CD14-positive monocyte (primary cell): ENCODE data around the gene MT1G. TPM values are rescaled to one million over a fixed set of nuclear protein-coding genes. Genes with fewer than 3 reads are reported as not detected.

Source experiments
- DNase-seq, 3 donors: peaks; one replicate each; pipeline ENCODE4 v3.0.0-alpha.2; 2011 to 2022
- H2AFZ ChIP-seq: 2 replicates; pipeline ENCODE4 v1.6.0; 2012; ENCODE audit warnings: mild to moderate bottlenecking, low read depth, low read length, inconsistent platforms; ENCODE audit not compliant: insufficient read depth, poor library complexity, severe bottlenecking
- H3K27ac ChIP-seq, 2 donors: 1 replicate in 1 of 2; 2 replicates in 1 of 2; pipeline ENCODE4 v1.5.1; 2012 to 2013; ENCODE audit warnings: low read length in 2 of 2, control low read depth in 1 of 2, inconsistent platforms in 1 of 2, low read depth in 1 of 2, mild to moderate bottlenecking in 1 of 2
- H3K27me3 ChIP-seq, 2 donors: one replicate each; pipeline versions ENCODE4 v1.6.0 to v1.6.1; 2011 to 2013; ENCODE audit warnings: low read length in 2 of 2; ENCODE audit not compliant: control insufficient read depth in 2 of 2, insufficient read depth in 2 of 2
- H3K36me3 ChIP-seq, 2 donors: replicated peaks in 1 of 2; 1 replicate in 1 of 2; 2 replicates in 1 of 2; pipeline versions ENCODE4 v1.5.1 to v1.6.1; 2012 to 2013; ENCODE audit warnings: low read length in 2 of 2, control low read depth in 1 of 2, inconsistent platforms in 1 of 2, mild to moderate bottlenecking in 1 of 2; ENCODE audit not compliant: insufficient read depth in 2 of 2, control insufficient read depth in 1 of 2
- H3K4me1 ChIP-seq, 2 donors: 1 replicate in 1 of 2; 2 replicates in 1 of 2; pipeline versions ENCODE4 v1.5.1 to v1.6.1; 2012 to 2013; ENCODE audit warnings: low read length in 2 of 2, control low read depth in 1 of 2, inconsistent platforms in 1 of 2, mild to moderate bottlenecking in 1 of 2, moderate library complexity in 1 of 2; ENCODE audit not compliant: insufficient read depth in 2 of 2, control insufficient read depth in 1 of 2
- H3K4me2 ChIP-seq: replicated peaks from 2 replicates; pipeline ENCODE3; 2012; ENCODE audit warnings: low read length, moderate library complexity, mild to moderate bottlenecking; ENCODE audit not compliant: poor library complexity, severe bottlenecking; ENCODE audit errors: extremely low read depth
- H3K4me3 ChIP-seq, 3 experiments: fragments of 200-600 bp in 1 of 3; sonication (generic) in 1 of 3; replicated peaks in 1 of 3; 1 replicate in 2 of 3; 2 replicates in 1 of 3; pipeline ENCODE4 v1.5.1; 2011 to 2013; ENCODE audit warnings: low read length in 3 of 3, mild to moderate bottlenecking in 3 of 3, control low read depth in 2 of 3, low read depth in 2 of 3, inconsistent platforms in 1 of 3, moderate library complexity in 1 of 3
- H3K79me2 ChIP-seq: 2 replicates; pipeline ENCODE4 v1.6.0; 2012; ENCODE audit warnings: mild to moderate bottlenecking, control low read depth, inconsistent platforms, low read length, moderate library complexity; ENCODE audit not compliant: insufficient read depth
- H3K9ac ChIP-seq: 2 replicates; pipeline ENCODE4 v1.6.0; 2017; ENCODE audit warnings: low read length, mild to moderate bottlenecking; ENCODE audit not compliant: insufficient read depth, poor library complexity, severe bottlenecking
- H3K9me3 ChIP-seq, 2 donors: replicated peaks in 1 of 2; 1 replicate in 1 of 2; 2 replicates in 1 of 2; pipeline versions ENCODE4 v1.5.1 to v1.6.1; 2012 to 2013; ENCODE audit warnings: low read length in 2 of 2, control low read depth in 1 of 2; ENCODE audit not compliant: control insufficient read depth in 1 of 2, insufficient read depth in 1 of 2
- H4K20me1 ChIP-seq: 2 replicates; pipeline ENCODE4 v1.6.0; 2012; ENCODE audit warnings: mild to moderate bottlenecking, low read length, control low read depth, moderate library complexity; ENCODE audit not compliant: insufficient read depth
- H3K27ac Mint-ChIP-seq, 7 donors: one replicate each; pipeline ENCODE4 v1.8.0; 2020; ENCODE audit warnings: mild to moderate bottlenecking in 7 of 7, mixed read lengths in 7 of 7, moderate library complexity in 6 of 7, inconsistent platforms in 2 of 7
- H3K27me3 Mint-ChIP-seq, 3 donors: one replicate each; pipeline ENCODE4 v1.8.0; 2021 to 2022; ENCODE audit warnings: low read depth in 3 of 3, mild to moderate bottlenecking in 3 of 3, mixed read lengths in 3 of 3, moderate library complexity in 3 of 3, inconsistent platforms in 1 of 3
- H3K36me3 Mint-ChIP-seq, 2 donors: one replicate each; pipeline ENCODE4 v1.8.0; 2020; ENCODE audit warnings: mixed read lengths in 2 of 2, inconsistent platforms in 1 of 2, mild to moderate bottlenecking in 1 of 2
- H3K4me1 Mint-ChIP-seq: one replicate; pipeline ENCODE4 v1.8.0; 2020; ENCODE audit warnings: mild to moderate bottlenecking, mixed read lengths
- H3K4me3 Mint-ChIP-seq, 2 donors: one replicate each; pipeline ENCODE4 v1.8.0; 2020; ENCODE audit warnings: mild to moderate bottlenecking in 2 of 2, mixed read lengths in 2 of 2, moderate library complexity in 1 of 2
- H3K9me3 Mint-ChIP-seq, 7 donors: one replicate each; pipeline ENCODE4 v1.8.0; 2020 to 2022; ENCODE audit warnings: mixed read lengths in 7 of 7, mild to moderate bottlenecking in 6 of 7, moderate library complexity in 6 of 7, inconsistent platforms in 2 of 7
- CTCF ChIP-seq: fragments of 200-600 bp; IDR thresholded peaks from one replicate; pipeline ENCODE4 v1.8.0; 2022; ENCODE audit warnings: antibody characterized with exemption, mild to moderate bottlenecking
- WGBS: methylation state at CpG from one replicate; pipeline ENCODE4 v1.1.5; 2013; ENCODE audit warnings: missing lambda C conversion rate; ENCODE audit not compliant: insufficient coverage; 5-methylcytosine and 5-hydroxymethylcytosine counted together
- intact Hi-C, 2 donors: fragments of 100-400 bp; cut with micrococcal nuclease; formaldehyde crosslinking; loops; one replicate each; pipeline versions ENCODE4 v1.15.0 to v1.15.1; 2023
- polyA plus RNA-seq, 3 donors: library from polyadenylated mRNA; depleted of rRNA in 1 of 3; unstranded in 2 of 3; stranded (reverse) in 1 of 3; fragments of 300-500 nt in 2 of 3; fragments of >200 nt in 1 of 3; fragmentation: Illumina TruSeq in 2 of 3; gene quantifications; 1 replicate in 2 of 3; 2 replicates in 1 of 3; pipeline ENCODE4 v1.2.3, GENCODE V29; 2012 to 2021

The MT1G gene
- polyA plus RNA-seq, 3 donors: 1.1 to 1.4 TPM; not detected in 1

GRCh38 chr16:56701534-56701933 is 33.7 kb upstream of the MT1G start:
- Mint-ChIP-seq H3K27ac (peak overlapping the region in 3 of 7 donors; percentile 6 to 75 (median 31)), H3K4me3 (no peak overlapping the region), H3K36me3 (no peaks in the 10 kb centered on the region), H3K4me1 (peaks cover 12% of the 10 kb centered on the region), H3K9me3 (peaks cover 3 to 9% (median 7%) of the 10 kb centered on the region in 7 donors), H3K27me3 (peaks cover 5 to 10% (median 7%) of the 10 kb centered on the region in 3 donors)
- Histone ChIP-seq H3K27ac (no peak overlapping the region), H3K9me3 (peaks cover 0 to 5% of the 10 kb centered on the region in 2 donors), H2AFZ (no peak overlapping the region), H3K27me3 (no peaks in the 10 kb centered on the region), H4K20me1 (no peaks in the 10 kb centered on the region), H3K4me1 (no peaks in the 10 kb centered on the region), H3K36me3 (no peaks in the 10 kb centered on the region), H3K4me2 (no peak overlapping the region), H3K79me2 (no peaks in the 10 kb centered on the region), H3K4me3 (no peak overlapping the region), H3K9ac (no peak overlapping the region)
- no CpG with 5 or more reads among the region's 7 CpGs for WGBS
- DNase-seq: no peak
- intact Hi-C loops: loop anchor here (5.0 to 10.0 kb wide), 3 partner anchors 97 to 184 kb away; partner anchors contain the start of gene MT2A (in 2 of the 2)
- TF ChIP-seq CTCF: no peak

GRCh38 chr16:56700631-56701030 is 32.8 kb upstream of the MT1G start:
- no peaks in the 10 kb centered on the region for H4K20me1 ChIP-seq
- no peaks in the 10 kb centered on the region for H3K27me3 ChIP-seq
- H3K4me1 Mint-ChIP-seq: peaks cover 12% of the 10 kb centered on the region
- no peaks in the 10 kb centered on the region for H3K36me3 ChIP-seq
- no peak overlapping the region for H3K4me3 ChIP-seq
- H3K36me3 Mint-ChIP-seq: no peaks in the 10 kb centered on the region
- H3K9ac ChIP-seq: no peak overlapping the region
- no peaks in the 10 kb centered on the region for H3K4me1 ChIP-seq
- no peak for TF ChIP-seq CTCF
- no peak overlapping the region for H3K27ac ChIP-seq
- 100% methylated on average over 1 of the region's 1 CpG for WGBS
- intact Hi-C loops: loop anchor here (5.0 to 10.0 kb wide), 3 partner anchors 96 to 183 kb away; partner anchors contain the start of gene MT2A (in 2 of the 2)
- H3K4me2 ChIP-seq: no peak overlapping the region
- peak overlapping the region in 1 of 7 donors; percentile 45 for H3K27ac Mint-ChIP-seq
- peaks cover 3 to 13% (median 8%) of the 10 kb centered on the region in 7 donors for H3K9me3 Mint-ChIP-seq
- no peak for DNase-seq
- H3K4me3 Mint-ChIP-seq: no peak overlapping the region
- no peak overlapping the region for H2AFZ ChIP-seq
- peaks cover 0 to 8% of the 10 kb centered on the region in 2 donors for H3K9me3 ChIP-seq
- peaks cover 5 to 10% (median 6%) of the 10 kb centered on the region in 3 donors for H3K27me3 Mint-ChIP-seq
- no peaks in the 10 kb centered on the region for H3K79me2 ChIP-seq
